GM12873 (cell line): ENCODE results near the gene SLC41A3.

Source experiments
- CTCF ChIP-seq: IDR thresholded peaks from 2 replicates; pipeline ENCODE4 v1.5.1; 2012; ENCODE audit warnings: low read depth, mild to moderate bottlenecking, moderate library complexity, low read length, control low read depth; ENCODE audit not compliant: insufficient read depth; ENCODE audit errors: missing control alignments

Gene SLC41A3

GRCh38 chr3:126040386-126040785 lies 43.5 kb downstream of the SLC41A3 start:
- no peak for TF ChIP-seq CTCF

- TF ChIP-seq CTCF, result no peak
Observed at GRCh38 chr3:126039870-126040269, 44.1 kb downstream of the SLC41A3 start.

- TF ChIP-seq CTCF, result no peak
Observed at GRCh38 chr3:126036056-126036549, 47.8 kb downstream of the SLC41A3 start.

GRCh38 chr3:126035362-126036050 lies 48.4 kb downstream of the SLC41A3 start:
- TF ChIP-seq CTCF, result no peak

- TF ChIP-seq CTCF, result no peak
Observed at GRCh38 chr3:126034481-126035361, 49.2 kb downstream of the SLC41A3 start.

- TF ChIP-seq CTCF, result no peak
Observed at GRCh38 chr3:126033765-126034164, 50.2 kb downstream of the SLC41A3 start.

GRCh38 chr3:126033051-126033745 lies 50.7 kb downstream of the SLC41A3 start:
- TF ChIP-seq CTCF, result no peak
